ENCODE data around the gene RBP5. TPM values are rescaled to one million over a fixed set of nuclear protein-coding genes. Genes with fewer than 3 reads are reported as not detected.
A peak's percentile ranks its signal among the peaks of the same experiment; 100 is the strongest.

Gene RBP5
- total and polyA plus RNA-seq, 4 donors = 1.1 to 13.4 (median 6.3) TPM; not detected in 1

- intact Hi-C loops (cut with DNase I) = loop anchor here in 1 of 2 donors (5.0 to 10.0 kb wide), 2 partner anchors 81 to 124 kb away; partner anchors contain the start of genes EMG1, LPCAT3 and PHB2
- ATAC-seq (ENCODE audit: low FRiP score) = no peak
- no peaks in the 10 kb centered on the region for H3K4me1 ChIP-seq (ENCODE audit: control insufficient read depth in 1 of 2, insufficient read depth in 2 of 2, low read length in 2 of 2)
- H3K36me3 ChIP-seq (ENCODE audit: control insufficient read depth in 1 of 2, insufficient read depth in 2 of 2, low read length in 1 of 2) = peaks cover 0 to 5% of the 10 kb centered on the region in 2 donors
- no peaks in the 10 kb centered on the region for H3K27me3 ChIP-seq (ENCODE audit: control insufficient read depth in 1 of 2, insufficient read depth in 2 of 2, low read length in 1 of 2)
- 80 to 83% methylated on average over 24 to 26 of the region's 26 CpGs for WGBS, 2 donors
- no peak overlapping the region for H3K27ac ChIP-seq (ENCODE audit: low read depth in 1 of 2, low read length in 2 of 2)
- no peak overlapping the region for H3K4me3 ChIP-seq (ENCODE audit: low read length in 2 of 2)
- DNase-seq = no peak
- no peaks in the 10 kb centered on the region for H3K9me3 ChIP-seq (ENCODE audit: control insufficient read depth, low read length)
These were observed 32.4 kb downstream of the RBP5 start for GRCh38 chr12:7096006-7096932.

GRCh38 chr12:7093892-7094291 is 34.8 kb downstream of the RBP5 start:
- ATAC-seq (ENCODE audit: low FRiP score) = no peak
- H3K27ac ChIP-seq (ENCODE audit: low read depth in 1 of 2, low read length in 2 of 2) = no peak overlapping the region
- intact Hi-C loops (cut with DNase I) = loop anchor here (2.0 to 10.0 kb wide), 2 partner anchors 33 to 79 kb away; partner anchors contain the start of genes C1S (in 1 of the 2) and LPCAT3 (in 1 of the 2)
- H3K9me3 ChIP-seq (ENCODE audit: control insufficient read depth, low read length) = no peaks in the 10 kb centered on the region
- H3K4me1 ChIP-seq (ENCODE audit: control insufficient read depth in 1 of 2, insufficient read depth in 2 of 2, low read length in 2 of 2) = no peaks in the 10 kb centered on the region
- WGBS, 2 donors = 59 to 63% methylated on average over 10 of the region's 10 CpGs
- no peak for DNase-seq
- no peak overlapping the region for H3K4me3 ChIP-seq (ENCODE audit: low read length in 2 of 2)
- H3K36me3 ChIP-seq (ENCODE audit: control insufficient read depth in 1 of 2, insufficient read depth in 2 of 2, low read length in 1 of 2) = no peaks in the 10 kb centered on the region
- no peaks in the 10 kb centered on the region for H3K27me3 ChIP-seq (ENCODE audit: control insufficient read depth in 1 of 2, insufficient read depth in 2 of 2, low read length in 1 of 2)

GRCh38 chr12:7093486-7093885 is 35.2 kb downstream of the RBP5 start:
- H3K9me3 ChIP-seq (ENCODE audit: control insufficient read depth, low read length) = no peaks in the 10 kb centered on the region
- DNase-seq (no peak), ATAC-seq (ENCODE audit: low FRiP score) (no peak)
- no peaks in the 10 kb centered on the region for H3K27me3 ChIP-seq (ENCODE audit: control insufficient read depth in 1 of 2, insufficient read depth in 2 of 2, low read length in 1 of 2)
- 55 to 61% methylated on average over 5 of the region's 5 CpGs for WGBS, 2 donors
- peaks cover 0 to 2% of the 10 kb centered on the region in 2 donors for H3K36me3 ChIP-seq (ENCODE audit: control insufficient read depth in 1 of 2, insufficient read depth in 2 of 2, low read length in 1 of 2)
- intact Hi-C loops (cut with DNase I) = loop anchor here (2.0 to 10.0 kb wide), 2 partner anchors 33 to 79 kb away; partner anchors contain the start of genes C1S (in 1 of the 2) and LPCAT3 (in 1 of the 2)
- H3K4me1 ChIP-seq (ENCODE audit: control insufficient read depth in 1 of 2, insufficient read depth in 2 of 2, low read length in 2 of 2) = no peaks in the 10 kb centered on the region
- no peak overlapping the region for H3K4me3 ChIP-seq (ENCODE audit: low read length in 2 of 2)
- H3K27ac ChIP-seq (ENCODE audit: low read depth in 1 of 2, low read length in 2 of 2) = no peak overlapping the region

GRCh38 chr12:7092986-7093460 is 35.7 kb downstream of the RBP5 start:
- no peak overlapping the region for H3K4me3 ChIP-seq (ENCODE audit: low read length in 2 of 2)
- ATAC-seq (ENCODE audit: low FRiP score) = peak; percentile 0

GRCh38 chr12:7092229-7092985 is 36.3 kb downstream of the RBP5 start, which contains the start of gene C1R:
C1R (minus strand) TSS chr12:7092445; CDS start chr12:7092388, 57 bp downstream.
- intact Hi-C loops (cut with DNase I) = loop anchor here (1.0 to 10.0 kb wide), 4 partner anchors 16 to 78 kb away; partner anchors contain the start of genes C1S (in 2 of the 2) and LPCAT3 (in 1 of the 2)
- peak; percentile 86 for ATAC-seq (ENCODE audit: low FRiP score)
- peak; percentile 89 to 92 for DNase-seq
- Histone ChIP-seq H3K4me3 (ENCODE audit: low read length in 2 of 2) (peak within 1 kb of the TSS; percentile 44 to 51), H3K27me3 (ENCODE audit: control insufficient read depth in 1 of 2, insufficient read depth in 2 of 2, low read length in 1 of 2) (no peaks in the 10 kb centered on the region), H3K27ac (ENCODE audit: low read depth in 1 of 2, low read length in 2 of 2) (peak within 1 kb of the TSS in 1 of 2 donors; percentile 65), H3K4me1 (ENCODE audit: control insufficient read depth in 1 of 2, insufficient read depth in 2 of 2, low read length in 2 of 2) (no peaks in the 10 kb centered on the region), H3K36me3 (ENCODE audit: control insufficient read depth in 1 of 2, insufficient read depth in 2 of 2, low read length in 1 of 2) (peaks cover 0 to 2% of the 10 kb centered on the region in 2 donors), H3K9me3 (ENCODE audit: control insufficient read depth, low read length) (no peaks in the 10 kb centered on the region)
- WGBS, 2 donors = 5 to 6% methylated on average over 16 of the region's 16 CpGs

More at GRCh38 chr12:7092986-7093460, 35.7 kb downstream of the RBP5 start:
- no peak for DNase-seq
- Histone ChIP-seq H3K27ac (ENCODE audit: low read depth in 1 of 2, low read length in 2 of 2) (peak overlapping the region in 1 of 2 donors; percentile 20), H3K9me3 (ENCODE audit: control insufficient read depth, low read length) (no peaks in the 10 kb centered on the region), H3K27me3 (ENCODE audit: control insufficient read depth in 1 of 2, insufficient read depth in 2 of 2, low read length in 1 of 2) (no peaks in the 10 kb centered on the region), H3K36me3 (ENCODE audit: control insufficient read depth in 1 of 2, insufficient read depth in 2 of 2, low read length in 1 of 2) (peaks cover 0 to 2% of the 10 kb centered on the region in 2 donors), H3K4me1 (ENCODE audit: control insufficient read depth in 1 of 2, insufficient read depth in 2 of 2, low read length in 2 of 2) (no peaks in the 10 kb centered on the region)
- intact Hi-C loops (cut with DNase I) = loop anchor here (1.0 to 10.0 kb wide), 4 partner anchors 15 to 78 kb away; partner anchors contain the start of genes C1S (in 2 of the 2) and LPCAT3 (in 1 of the 2)
- 66 to 75% methylated on average over 8 of the region's 8 CpGs for WGBS, 2 donors

GRCh38 chr12:7091660-7092228 is 36.9 kb downstream of the RBP5 start:
- peak; percentile 79 for ATAC-seq (ENCODE audit: low FRiP score)
- Histone ChIP-seq H3K36me3 (ENCODE audit: control insufficient read depth in 1 of 2, insufficient read depth in 2 of 2, low read length in 1 of 2) (peaks cover 0 to 2% of the 10 kb centered on the region in 2 donors), H3K9me3 (ENCODE audit: control insufficient read depth, low read length) (no peaks in the 10 kb centered on the region), H3K4me1 (ENCODE audit: control insufficient read depth in 1 of 2, insufficient read depth in 2 of 2, low read length in 2 of 2) (no peaks in the 10 kb centered on the region), H3K27me3 (ENCODE audit: control insufficient read depth in 1 of 2, insufficient read depth in 2 of 2, low read length in 1 of 2) (no peaks in the 10 kb centered on the region), H3K27ac (ENCODE audit: low read depth in 1 of 2, low read length in 2 of 2) (peak overlapping the region in 1 of 2 donors; percentile 65), H3K4me3 (ENCODE audit: low read length in 2 of 2) (peak overlapping the region; percentile 44 to 51)
- WGBS, 2 donors = 4 to 19% methylated on average over 9 to 10 of the region's 10 CpGs
- intact Hi-C loops (cut with DNase I) = loop anchor here (1.0 to 10.0 kb wide), 4 partner anchors 17 to 77 kb away; partner anchors contain the start of genes C1S (in 2 of the 2) and LPCAT3 (in 1 of the 2)
- peak; percentile 76 to 85 for DNase-seq

GRCh38 chr12:7091171-7091570 is 37.5 kb downstream of the RBP5 start:
- ATAC-seq (ENCODE audit: low FRiP score) (no peak), DNase-seq (no peak)
- Histone ChIP-seq H3K4me3 (ENCODE audit: low read length in 2 of 2) (peak overlapping the region in 1 of 2 donors; percentile 51), H3K9me3 (ENCODE audit: control insufficient read depth, low read length) (no peaks in the 10 kb centered on the region), H3K27ac (ENCODE audit: low read depth in 1 of 2, low read length in 2 of 2) (no peak overlapping the region), H3K4me1 (ENCODE audit: control insufficient read depth in 1 of 2, insufficient read depth in 2 of 2, low read length in 2 of 2) (no peaks in the 10 kb centered on the region), H3K27me3 (ENCODE audit: control insufficient read depth in 1 of 2, insufficient read depth in 2 of 2, low read length in 1 of 2) (no peaks in the 10 kb centered on the region), H3K36me3 (ENCODE audit: control insufficient read depth in 1 of 2, insufficient read depth in 2 of 2, low read length in 1 of 2) (peaks cover 0 to 2% of the 10 kb centered on the region in 2 donors)
- WGBS, 2 donors = 86 to 87% methylated on average over 7 of the region's 7 CpGs
- intact Hi-C loops (cut with DNase I) = loop anchor here in 1 of 2 donors (10.0 kb wide), 1 partner anchor 76 kb away; the partner anchor contains the start of gene LPCAT3
